Measurements from ENCODE around the gene GPR183. TPM values are rescaled to one million over a fixed set of nuclear protein-coding genes. Genes with fewer than 3 reads are reported as not detected.

GPR183 gene
- total and polyA plus RNA-seq, 4 donors = 1.7 to 25.3 (median 13.9) TPM

- Histone ChIP-seq H3K4me1 (ENCODE audit: control insufficient read depth in 1 of 2, insufficient read depth in 2 of 2, low read length in 2 of 2) (no peaks in the 10 kb centered on the region), H3K4me3 (ENCODE audit: low read length in 2 of 2) (no peak overlapping the region), H3K36me3 (ENCODE audit: control insufficient read depth in 1 of 2, insufficient read depth in 2 of 2, low read length in 1 of 2) (no peaks in the 10 kb centered on the region), H3K9me3 (ENCODE audit: control insufficient read depth, low read length) (no peaks in the 10 kb centered on the region), H3K27ac (ENCODE audit: low read depth in 1 of 2, low read length in 2 of 2) (no peak overlapping the region), H3K27me3 (ENCODE audit: control insufficient read depth in 1 of 2, insufficient read depth in 2 of 2, low read length in 1 of 2) (no peaks in the 10 kb centered on the region)
- DNase-seq (no peak), ATAC-seq (ENCODE audit: low FRiP score) (no peak)
- intact Hi-C loops (cut with DNase I) = no loop called here
- 30 to 31% methylated on average over 4 of the region's 4 CpGs for WGBS, 2 donors
These were observed 10.8 kb downstream of the GPR183 start for GRCh38 chr13:99296398-99296797.

GRCh38 chr13:99295488-99296252 lies 11.5 kb downstream of the GPR183 start:
- Histone ChIP-seq H3K4me3 (ENCODE audit: low read length in 2 of 2) (no peak overlapping the region), H3K9me3 (ENCODE audit: control insufficient read depth, low read length) (no peaks in the 10 kb centered on the region), H3K27ac (ENCODE audit: low read depth in 1 of 2, low read length in 2 of 2) (no peak overlapping the region), H3K36me3 (ENCODE audit: control insufficient read depth in 1 of 2, insufficient read depth in 2 of 2, low read length in 1 of 2) (no peaks in the 10 kb centered on the region), H3K4me1 (ENCODE audit: control insufficient read depth in 1 of 2, insufficient read depth in 2 of 2, low read length in 2 of 2) (no peaks in the 10 kb centered on the region), H3K27me3 (ENCODE audit: control insufficient read depth in 1 of 2, insufficient read depth in 2 of 2, low read length in 1 of 2) (no peaks in the 10 kb centered on the region)
- no peak for ATAC-seq (ENCODE audit: low FRiP score)
- 92 to 94% methylated on average over 12 of the region's 12 CpGs for WGBS, 2 donors
- DNase-seq = no peak
- intact Hi-C loops (cut with DNase I) = no loop called here

- DNase-seq (no peak), ATAC-seq (ENCODE audit: low FRiP score) (no peak)
- intact Hi-C loops (cut with DNase I) = no loop called here
- H3K27me3 ChIP-seq (ENCODE audit: control insufficient read depth in 1 of 2, insufficient read depth in 2 of 2, low read length in 1 of 2) = no peaks in the 10 kb centered on the region
- no peak overlapping the region for H3K27ac ChIP-seq (ENCODE audit: low read depth in 1 of 2, low read length in 2 of 2)
- H3K4me3 ChIP-seq (ENCODE audit: low read length in 2 of 2) = no peak overlapping the region
- no peaks in the 10 kb centered on the region for H3K9me3 ChIP-seq (ENCODE audit: control insufficient read depth, low read length)
- no peaks in the 10 kb centered on the region for H3K4me1 ChIP-seq (ENCODE audit: control insufficient read depth in 1 of 2, insufficient read depth in 2 of 2, low read length in 2 of 2)
- H3K36me3 ChIP-seq (ENCODE audit: control insufficient read depth in 1 of 2, insufficient read depth in 2 of 2, low read length in 1 of 2) = no peaks in the 10 kb centered on the region
- 84 to 85% methylated on average over 7 of the region's 7 CpGs for WGBS, 2 donors
These were observed 12.2 kb downstream of the GPR183 start for GRCh38 chr13:99294958-99295357.

GRCh38 chr13:99294198-99294597 lies 13.0 kb downstream of the GPR183 start:
- intact Hi-C loops (cut with DNase I) = no loop called here
- H3K4me3 ChIP-seq (ENCODE audit: low read length in 2 of 2) = no peak overlapping the region
- DNase-seq (no peak), ATAC-seq (ENCODE audit: low FRiP score) (no peak)
- no peaks in the 10 kb centered on the region for H3K27me3 ChIP-seq (ENCODE audit: control insufficient read depth in 1 of 2, insufficient read depth in 2 of 2, low read length in 1 of 2)
- H3K36me3 ChIP-seq (ENCODE audit: control insufficient read depth in 1 of 2, insufficient read depth in 2 of 2, low read length in 1 of 2) = no peaks in the 10 kb centered on the region
- no peaks in the 10 kb centered on the region for H3K9me3 ChIP-seq (ENCODE audit: control insufficient read depth, low read length)
- no peaks in the 10 kb centered on the region for H3K4me1 ChIP-seq (ENCODE audit: control insufficient read depth in 1 of 2, insufficient read depth in 2 of 2, low read length in 2 of 2)
- no peak overlapping the region for H3K27ac ChIP-seq (ENCODE audit: low read depth in 1 of 2, low read length in 2 of 2)

GRCh38 chr13:99293178-99293577 lies 14.0 kb downstream of the GPR183 start:
- WGBS, 2 donors = 96% methylated on average over 2 of the region's 2 CpGs
- ATAC-seq (ENCODE audit: low FRiP score) (no peak), DNase-seq (no peak)
- Histone ChIP-seq H3K27me3 (ENCODE audit: control insufficient read depth in 1 of 2, insufficient read depth in 2 of 2, low read length in 1 of 2) (no peaks in the 10 kb centered on the region), H3K4me3 (ENCODE audit: low read length in 2 of 2) (no peak overlapping the region), H3K9me3 (ENCODE audit: control insufficient read depth, low read length) (no peaks in the 10 kb centered on the region), H3K36me3 (ENCODE audit: control insufficient read depth in 1 of 2, insufficient read depth in 2 of 2, low read length in 1 of 2) (no peaks in the 10 kb centered on the region), H3K27ac (ENCODE audit: low read depth in 1 of 2, low read length in 2 of 2) (no peak overlapping the region), H3K4me1 (ENCODE audit: control insufficient read depth in 1 of 2, insufficient read depth in 2 of 2, low read length in 2 of 2) (no peaks in the 10 kb centered on the region)
- intact Hi-C loops (cut with DNase I) = no loop called here

- ATAC-seq (ENCODE audit: low FRiP score) (no peak), DNase-seq (no peak)
- Histone ChIP-seq H3K27me3 (ENCODE audit: control insufficient read depth in 1 of 2, insufficient read depth in 2 of 2, low read length in 1 of 2) (no peaks in the 10 kb centered on the region), H3K4me3 (ENCODE audit: low read length in 2 of 2) (no peak overlapping the region), H3K27ac (ENCODE audit: low read depth in 1 of 2, low read length in 2 of 2) (no peak overlapping the region), H3K36me3 (ENCODE audit: control insufficient read depth in 1 of 2, insufficient read depth in 2 of 2, low read length in 1 of 2) (no peaks in the 10 kb centered on the region), H3K4me1 (ENCODE audit: control insufficient read depth in 1 of 2, insufficient read depth in 2 of 2, low read length in 2 of 2) (peaks cover 0 to 2% of the 10 kb centered on the region in 2 donors), H3K9me3 (ENCODE audit: control insufficient read depth, low read length) (no peaks in the 10 kb centered on the region)
- WGBS, 2 donors = 79 to 81% methylated on average over 3 of the region's 3 CpGs
- intact Hi-C loops (cut with DNase I) = no loop called here
These were observed 16.3 kb downstream of the GPR183 start for GRCh38 chr13:99290894-99291293.

GRCh38 chr13:99289674-99290337 lies 17.4 kb downstream of the GPR183 start:
- Histone ChIP-seq H3K9me3 (ENCODE audit: control insufficient read depth, low read length) (no peaks in the 10 kb centered on the region), H3K27me3 (ENCODE audit: control insufficient read depth in 1 of 2, insufficient read depth in 2 of 2, low read length in 1 of 2) (no peaks in the 10 kb centered on the region), H3K27ac (ENCODE audit: low read depth in 1 of 2, low read length in 2 of 2) (no peak overlapping the region), H3K4me1 (ENCODE audit: control insufficient read depth in 1 of 2, insufficient read depth in 2 of 2, low read length in 2 of 2) (peaks cover 0 to 2% of the 10 kb centered on the region in 2 donors), H3K4me3 (ENCODE audit: low read length in 2 of 2) (no peak overlapping the region), H3K36me3 (ENCODE audit: control insufficient read depth in 1 of 2, insufficient read depth in 2 of 2, low read length in 1 of 2) (no peaks in the 10 kb centered on the region)
- intact Hi-C loops (cut with DNase I) = no loop called here
- no peak for ATAC-seq (ENCODE audit: low FRiP score)
- 82 to 87% methylated on average over 7 of the region's 7 CpGs for WGBS, 2 donors
- no peak for DNase-seq

- 92 to 94% methylated on average over 2 of the region's 2 CpGs for WGBS, 2 donors
These were observed 17.9 kb downstream of the GPR183 start for GRCh38 chr13:99289271-99289670.

GRCh38 chr13:99288089-99288488 lies 19.1 kb downstream of the GPR183 start:
- intact Hi-C loops (cut with DNase I) = no loop called here
- H3K27me3 ChIP-seq (ENCODE audit: control insufficient read depth in 1 of 2, insufficient read depth in 2 of 2, low read length in 1 of 2) = no peaks in the 10 kb centered on the region
- no peak overlapping the region for H3K4me3 ChIP-seq (ENCODE audit: low read length in 2 of 2)
- H3K4me1 ChIP-seq (ENCODE audit: control insufficient read depth in 1 of 2, insufficient read depth in 2 of 2, low read length in 2 of 2) = peaks cover 0 to 2% of the 10 kb centered on the region in 2 donors
- no peak for ATAC-seq (ENCODE audit: low FRiP score)
- H3K27ac ChIP-seq (ENCODE audit: low read depth in 1 of 2, low read length in 2 of 2) = no peak overlapping the region
- no peaks in the 10 kb centered on the region for H3K36me3 ChIP-seq (ENCODE audit: control insufficient read depth in 1 of 2, insufficient read depth in 2 of 2, low read length in 1 of 2)
- 1 to 12% methylated on average over 2 of the region's 2 CpGs for WGBS, 2 donors
- DNase-seq = no peak
- no peaks in the 10 kb centered on the region for H3K9me3 ChIP-seq (ENCODE audit: control insufficient read depth, low read length)

More at GRCh38 chr13:99289271-99289670, 17.9 kb downstream of the GPR183 start:
- Histone ChIP-seq H3K4me1 (ENCODE audit: control insufficient read depth in 1 of 2, insufficient read depth in 2 of 2, low read length in 2 of 2) (peaks cover 0 to 2% of the 10 kb centered on the region in 2 donors), H3K4me3 (ENCODE audit: low read length in 2 of 2) (no peak overlapping the region), H3K36me3 (ENCODE audit: control insufficient read depth in 1 of 2, insufficient read depth in 2 of 2, low read length in 1 of 2) (no peaks in the 10 kb centered on the region), H3K9me3 (ENCODE audit: control insufficient read depth, low read length) (no peaks in the 10 kb centered on the region), H3K27me3 (ENCODE audit: control insufficient read depth in 1 of 2, insufficient read depth in 2 of 2, low read length in 1 of 2) (no peaks in the 10 kb centered on the region), H3K27ac (ENCODE audit: low read depth in 1 of 2, low read length in 2 of 2) (no peak overlapping the region)
- ATAC-seq (ENCODE audit: low FRiP score) (no peak), DNase-seq (no peak)
- intact Hi-C loops (cut with DNase I) = no loop called here

Data from aorta (tissue), 5 donors.